H9 (cell line): Measurements from ENCODE around the gene LILRB3. TPM values are rescaled to one million over a fixed set of nuclear protein-coding genes. Genes with fewer than 3 reads are reported as not detected.
A peak's percentile ranks its signal among the peaks of the same experiment; 100 is the strongest.

Experiments
- DNase-seq: peaks from one replicate; pipeline ENCODE4 v3.0.0-alpha.2; 2017
- H2AFZ ChIP-seq: one replicate; pipeline ENCODE4 v1.6.1; 2013; ENCODE audit warnings: mild to moderate bottlenecking, low read length, control low read depth, moderate library complexity
- H2AK5ac ChIP-seq: 2 replicates; pipeline ENCODE4 v1.6.1; 2013; ENCODE audit warnings: low read length, control low read depth, mixed read lengths; ENCODE audit not compliant: insufficient read length
- H2BK120ac ChIP-seq: one replicate; pipeline ENCODE4 v1.6.1; 2013; ENCODE audit warnings: low read depth, mild to moderate bottlenecking, low read length, control low read depth, inconsistent platforms; ENCODE audit not compliant: poor library complexity, severe bottlenecking
- H2BK12ac ChIP-seq: 2 replicates; pipeline ENCODE4 v1.6.1; 2013; ENCODE audit warnings: low read length, control low read depth, mixed read lengths, low read depth; ENCODE audit not compliant: insufficient read length
- H2BK15ac ChIP-seq: 2 replicates; pipeline ENCODE4 v1.6.1; 2013; ENCODE audit warnings: low read depth, low read length, control low read depth
- H2BK20ac ChIP-seq: one replicate; pipeline ENCODE4 v1.6.1; 2013; ENCODE audit warnings: low read depth, mild to moderate bottlenecking, low read length, control low read depth, inconsistent platforms; ENCODE audit not compliant: poor library complexity, severe bottlenecking
- H2BK5ac ChIP-seq: 2 replicates; pipeline ENCODE4 v1.6.1; 2013; ENCODE audit warnings: low read length, control low read depth, mixed read lengths; ENCODE audit not compliant: insufficient read length
- H3K14ac ChIP-seq: 2 replicates; pipeline ENCODE4 v1.6.1; 2013; ENCODE audit warnings: low read length, control low read depth; ENCODE audit not compliant: insufficient read depth
- H3K18ac ChIP-seq: 2 replicates; pipeline ENCODE4 v1.6.1; 2013; ENCODE audit warnings: low read depth, mild to moderate bottlenecking, mixed read lengths, low read length, control low read depth; ENCODE audit not compliant: insufficient read length
- H3K23ac ChIP-seq: 2 replicates; pipeline ENCODE4 v1.6.1; 2013; ENCODE audit warnings: low read length, control low read depth, mixed read lengths, low read depth; ENCODE audit not compliant: insufficient read length
- H3K23me2 ChIP-seq: 2 replicates; pipeline ENCODE4 v1.6.1; 2013; ENCODE audit warnings: low read depth, mild to moderate bottlenecking, mixed read lengths, low read length, control low read depth; ENCODE audit not compliant: insufficient read length, poor library complexity, severe bottlenecking
- H3K27ac ChIP-seq: 2 replicates; pipeline ENCODE4 v1.5.1; 2013; ENCODE audit warnings: low read length, control low read depth, mixed read lengths, low read depth; ENCODE audit not compliant: insufficient read length
- H3K27me3 ChIP-seq: 2 replicates; pipeline ENCODE4 v1.6.1; 2013; ENCODE audit warnings: low read length, control low read depth, inconsistent platforms; ENCODE audit not compliant: insufficient read depth
- H3K4ac ChIP-seq: 2 replicates; pipeline ENCODE4 v1.6.1; 2013; ENCODE audit warnings: low read depth, mild to moderate bottlenecking, control low read depth, inconsistent platforms, low read length, moderate library complexity
- H3K4me1 ChIP-seq: 2 replicates; pipeline ENCODE4 v1.6.1; 2013; ENCODE audit warnings: low read length, control low read depth, inconsistent platforms; ENCODE audit not compliant: insufficient read depth
- H3K4me2 ChIP-seq: 2 replicates; pipeline ENCODE4 v1.6.1; 2013; ENCODE audit warnings: low read length, control low read depth, mixed read lengths; ENCODE audit not compliant: insufficient read length, insufficient read depth
- H3K56ac ChIP-seq: 2 replicates; pipeline ENCODE4 v1.6.1; 2013; ENCODE audit warnings: low read depth, mild to moderate bottlenecking, mixed read lengths, low read length, control low read depth; ENCODE audit not compliant: insufficient read length
- H3K79me1 ChIP-seq: 2 replicates; pipeline ENCODE4 v1.6.1; 2013; ENCODE audit warnings: low read depth, mild to moderate bottlenecking, moderate library complexity, low read length, control low read depth, inconsistent platforms; ENCODE audit not compliant: insufficient read depth, poor library complexity, severe bottlenecking
- H3K79me2 ChIP-seq: 2 replicates; pipeline ENCODE4 v1.6.1; 2013; ENCODE audit warnings: low read length, control low read depth, inconsistent platforms; ENCODE audit not compliant: insufficient read depth
- H3K9ac ChIP-seq: 2 replicates; pipeline ENCODE4 v1.6.1; 2013; ENCODE audit warnings: low read length, control low read depth, mixed read lengths; ENCODE audit not compliant: insufficient read length; ENCODE audit errors: extremely low read depth
- H3K9me3 ChIP-seq: one replicate; pipeline ENCODE4 v1.6.1; 2013; ENCODE audit warnings: low read depth, low read length, inconsistent platforms; ENCODE audit not compliant: control insufficient read depth
- H3T11ph ChIP-seq: one replicate; pipeline ENCODE4 v1.6.1; 2013; ENCODE audit warnings: mild to moderate bottlenecking, low read length, control low read depth, inconsistent platforms
- H4K20me1 ChIP-seq: one replicate; pipeline ENCODE4 v1.6.1; 2013; ENCODE audit not compliant: control insufficient read depth, insufficient read length, insufficient read depth
- H4K5ac ChIP-seq: 2 replicates; pipeline ENCODE4 v1.6.1; 2013; ENCODE audit warnings: low read depth, mild to moderate bottlenecking, mixed read lengths, low read length, control low read depth; ENCODE audit not compliant: insufficient read length
- H4K8ac ChIP-seq: replicated peaks from 2 replicates; pipeline ENCODE4 v1.6.1; 2013; ENCODE audit warnings: low read length, control low read depth, mixed read lengths, low read depth; ENCODE audit not compliant: insufficient read length
- H4K91ac ChIP-seq: 2 replicates; pipeline ENCODE4 v1.6.1; 2013; ENCODE audit warnings: low read depth, mild to moderate bottlenecking, moderate library complexity, mixed read lengths, low read length, control low read depth; ENCODE audit not compliant: insufficient read length
- H3K27ac Mint-ChIP-seq, 3 experiments: 2 replicates in 2 of 3; 3 replicates in 1 of 3; pipeline ENCODE4 v1.8.0; 2020 to 2021; ENCODE audit warnings: mixed read lengths in 3 of 3, mild to moderate bottlenecking in 1 of 3, moderate library complexity in 1 of 3
- H3K27me3 Mint-ChIP-seq: 2 replicates; pipeline ENCODE4 v1.8.0; 2021; ENCODE audit warnings: low read depth, mild to moderate bottlenecking, moderate library complexity, mixed read lengths
- H3K36me3 Mint-ChIP-seq, 3 experiments: 2 replicates in 2 of 3; 3 replicates in 1 of 3; pipeline ENCODE4 v1.8.0; 2020 to 2021; ENCODE audit warnings: low read depth in 3 of 3, mixed read lengths in 3 of 3; ENCODE audit not compliant: insufficient read depth in 1 of 3
- H3K4me1 Mint-ChIP-seq, 2 experiments: 2 replicates each; pipeline ENCODE4 v1.8.0; 2020; ENCODE audit warnings: mixed read lengths in 2 of 2
- H3K4me3 Mint-ChIP-seq, 2 experiments: 2 replicates in 1 of 2; 3 replicates in 1 of 2; pipeline ENCODE4 v1.8.0; 2020 to 2021; ENCODE audit warnings: mild to moderate bottlenecking in 2 of 2, mixed read lengths in 2 of 2, moderate library complexity in 1 of 2
- H3K9me3 Mint-ChIP-seq, 2 experiments: 2 replicates in 1 of 2; 3 replicates in 1 of 2; pipeline ENCODE4 v1.8.0; 2020; ENCODE audit warnings: mild to moderate bottlenecking in 2 of 2, mixed read lengths in 2 of 2, moderate library complexity in 1 of 2
- CTCF ChIP-seq: fragments of 200-600 bp; sonication (generic); conservative IDR thresholded peaks from 3 replicates; pipeline ENCODE4 v1.8.0; 2021; ENCODE audit warnings: antibody characterized with exemption, mild to moderate bottlenecking
- WGBS: extraction: QIAGEN DNeasy Blood & Tissue Kit; methylation state at CpG from one replicate; pipeline ENCODE4 v1.1.7; 2013; ENCODE audit warnings: missing lambda C conversion rate, low lambda C conversion rate, mixed read lengths; ENCODE audit not compliant: insufficient read length; ENCODE audit errors: extremely low coverage; 5-methylcytosine and 5-hydroxymethylcytosine counted together
- total RNA-seq: library from RNA; stranded (reverse); gene quantifications from 2 replicates; pipeline ENCODE4 v1.2.1, GENCODE V29; 2021

The LILRB3 gene
- total RNA-seq, 1 experiment from 2014 or later: not detected

GRCh38 chr19:54189735-54190502, 32.9 kb downstream of the LILRB3 start:
- Histone ChIP-seq H2BK20ac (no peak overlapping the region), H4K5ac (peak overlapping the region; percentile 36), H2BK5ac (peak overlapping the region; percentile 42), H3K27ac (peak overlapping the region; percentile 80), H3K79me2 (no peaks in the 10 kb centered on the region), H2AFZ (no peak overlapping the region), H3K18ac (peak overlapping the region; percentile 94), H3K9ac (peak overlapping the region; percentile 82), H3K23ac (no peak overlapping the region), H3K4me1 (peaks cover 3% of the 10 kb centered on the region; the same call in 1 of the 2 replicates), H3K14ac (peak overlapping the region; percentile 94), H3K56ac (no peak overlapping the region), H2BK12ac (peak overlapping the region; percentile 6), H2BK15ac (no peak overlapping the region), H3K9me3 (no peaks in the 10 kb centered on the region), H2BK120ac (no peak overlapping the region), H4K8ac (no peak overlapping the region), H3K27me3 (no peaks in the 10 kb centered on the region), H3K79me1 (no peaks in the 10 kb centered on the region), H4K20me1 (peaks cover 3% of the 10 kb centered on the region), H3T11ph (no peak overlapping the region), H3K4me2 (peak overlapping the region; percentile 43), H4K91ac (no peak overlapping the region), H3K23me2 (peaks cover 11% of the 10 kb centered on the region), H2AK5ac (no peak overlapping the region), H3K4ac (no peak overlapping the region; the same call in 1 of the 2 replicates)
- peaks cover 13 to 29% of the 10 kb centered on the region in 2 experiments for H3K4me1 Mint-ChIP-seq
- peak; percentile 100 for DNase-seq
- H3K27me3 Mint-ChIP-seq: no peaks in the 10 kb centered on the region
- H3K36me3 Mint-ChIP-seq: peaks cover 28 to 54% (median 53%) of the 10 kb centered on the region in 3 experiments
- H3K9me3 Mint-ChIP-seq: no peaks in the 10 kb centered on the region
- H3K4me3 Mint-ChIP-seq: peak overlapping the region; percentile 87 to 93
- peak overlapping the region; percentile 100 for H3K27ac Mint-ChIP-seq
- no peak for TF ChIP-seq CTCF
- no CpG with 5 or more reads among the region's 65 CpGs for WGBS
